Hepatocyte (in vitro differentiated cells): Measurements from ENCODE around the gene PRDX6. TPM values are rescaled to one million over a fixed set of nuclear protein-coding genes. Genes with fewer than 3 reads are reported as not detected.

Experiments
- DNase-seq: peaks from one replicate; pipeline ENCODE4 v3.0.0-alpha.2; 2016; ENCODE audit warnings: low spot score
- H2AFZ ChIP-seq: fragments of 200-600 bp; sonication (generic); 2 replicates; pipeline ENCODE4 v1.6.0; 2016; ENCODE audit warnings: antibody characterized with exemption, mild to moderate bottlenecking
- H3K27ac ChIP-seq: fragments of 200-600 bp; sonication (generic); 2 replicates; pipeline ENCODE4 v1.5.1; 2016; ENCODE audit warnings: mild to moderate bottlenecking
- H3K27me3 ChIP-seq: fragments of 200-600 bp; sonication (generic); 2 replicates; pipeline ENCODE4 v1.6.1; 2016
- H3K36me3 ChIP-seq: fragments of 200-600 bp; sonication (generic); replicated peaks from 2 replicates; pipeline ENCODE4 v1.5.1; 2016; ENCODE audit warnings: low read depth; ENCODE audit not compliant: insufficient read depth
- H3K4me1 ChIP-seq: fragments of 200-600 bp; sonication (generic); 2 replicates; pipeline ENCODE4 v1.5.1; 2016; ENCODE audit warnings: mild to moderate bottlenecking, moderate library complexity; ENCODE audit not compliant: insufficient read depth
- H3K4me2 ChIP-seq: fragments of 200-600 bp; sonication (generic); 2 replicates; pipeline ENCODE4 v1.6.0; 2016
- H3K4me3 ChIP-seq: fragments of 200-600 bp; sonication (generic); 2 replicates; pipeline ENCODE4 v1.5.1; 2016; ENCODE audit warnings: mild to moderate bottlenecking
- H3K79me2 ChIP-seq: fragments of 200-600 bp; sonication (generic); 2 replicates; pipeline ENCODE4 v1.6.0; 2017; ENCODE audit warnings: mild to moderate bottlenecking
- H3K9me2 ChIP-seq: fragments of 200-600 bp; sonication (generic); replicated peaks from 2 replicates; pipeline ENCODE4 v1.6.0; 2017; ENCODE audit warnings: mild to moderate bottlenecking; ENCODE audit not compliant: insufficient read depth
- H3K9me3 ChIP-seq: fragments of 200-600 bp; sonication (generic); 2 replicates; pipeline ENCODE4 v1.5.1; 2016; ENCODE audit warnings: low read depth, mild to moderate bottlenecking
- H4K20me1 ChIP-seq: fragments of 200-600 bp; sonication (generic); 2 replicates; pipeline ENCODE4 v1.6.0; 2016; ENCODE audit warnings: mild to moderate bottlenecking; ENCODE audit not compliant: insufficient read depth, poor library complexity, severe bottlenecking
- CTCF ChIP-seq: fragments of 200-600 bp; sonication (generic); IDR thresholded peaks from 2 replicates; pipeline ENCODE4 v1.5.1; 2016; ENCODE audit warnings: antibody characterized with exemption, mild to moderate bottlenecking; ENCODE audit not compliant: poor library complexity
- EZH2 ChIP-seq: fragments of 200-600 bp; sonication (generic); IDR thresholded peaks from 2 replicates; pipeline ENCODE4 v1.6.1; 2016; ENCODE audit warnings: antibody characterized with exemption, mild to moderate bottlenecking, borderline replicate concordance
- EZH2phosphoT487 ChIP-seq: fragments of 200-600 bp; sonication (generic); IDR thresholded peaks from one replicate; pipeline ENCODE4 v1.6.1; 2018; ENCODE audit warnings: antibody characterized with exemption, mild to moderate bottlenecking, low read depth, moderate library complexity; ENCODE audit not compliant: unreplicated experiment, severe bottlenecking
- WGBS: methylation state at CpG from one replicate; pipeline ENCODE4 v1.1.6; 2016; ENCODE audit warnings: low lambda C conversion rate; ENCODE audit errors: missing lambda C conversion rate; 5-methylcytosine and 5-hydroxymethylcytosine counted together
- polyA plus RNA-seq: library from polyadenylated mRNA; unstranded; fragments of >200 nt; fragmentation: Nextera tagmentation; extraction: Ambion mirVana; gene quantifications from 2 replicates; pipeline ENCODE4 v1.2.1, GENCODE V29; 2016
- total RNA-seq: library from RNA; depleted of rRNA; stranded (reverse); fragments of >200 nt; gene quantifications from 2 replicates; pipeline ENCODE4 v1.2.3, GENCODE V29; 2014

Gene PRDX6
- total and polyA plus RNA-seq, 2 experiments from 2014 or later, result 350 to 400 TPM

DNA sequence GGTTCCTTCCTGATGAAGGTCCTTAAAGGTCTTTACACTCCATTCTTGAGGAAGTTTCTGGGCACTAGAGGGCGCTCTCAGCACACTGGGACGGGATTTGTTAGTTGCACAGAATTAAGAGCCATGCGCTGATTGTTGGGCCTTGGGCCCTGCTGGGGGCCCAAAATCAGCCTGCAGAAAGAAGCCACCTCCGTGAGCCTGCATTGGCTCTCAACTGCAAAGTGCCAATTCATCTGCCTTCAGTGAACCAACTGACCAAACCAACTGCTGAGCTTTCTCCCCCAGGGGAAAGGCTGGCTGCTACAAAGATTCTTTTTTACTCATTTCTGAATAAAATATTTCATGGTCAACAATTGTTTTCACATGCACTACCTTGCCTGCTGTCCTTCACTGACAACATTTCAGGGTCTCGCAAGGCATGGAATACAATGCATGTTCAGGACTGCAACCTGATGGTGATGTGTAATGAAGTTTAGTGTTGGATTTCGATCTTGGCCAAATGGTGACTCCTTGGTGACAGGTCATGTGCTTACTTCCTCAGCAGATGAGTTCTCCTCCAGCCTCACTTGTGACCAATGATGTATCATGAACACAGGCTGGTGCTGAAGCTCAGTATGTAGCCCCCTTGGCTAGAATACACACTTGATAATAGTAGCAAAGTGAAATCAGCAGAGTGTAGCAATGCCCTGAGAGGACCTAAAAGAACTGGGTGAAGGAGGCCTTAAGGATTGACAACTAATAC lies 45.7 kb upstream of the PRDX6 start:
- TF ChIP-seq EZH2phosphoT487 (no peak), CTCF (peak; percentile 91), EZH2 (no peak)
- no peaks in the 10 kb centered on the region for H3K9me2 ChIP-seq
- no peak overlapping the region for H3K4me2 ChIP-seq
- H3K27ac ChIP-seq, result no peak overlapping the region
- WGBS, result 34% methylated on average over 6 of the region's 6 CpGs
- peaks cover 3% of the 10 kb centered on the region for H3K79me2 ChIP-seq
- no peaks in the 10 kb centered on the region for H3K36me3 ChIP-seq
- H3K4me1 ChIP-seq, result peaks cover 17% of the 10 kb centered on the region
- no peaks in the 10 kb centered on the region for H3K9me3 ChIP-seq
- H2AFZ ChIP-seq, result no peak overlapping the region
- H3K4me3 ChIP-seq, result no peak overlapping the region
- DNase-seq, result peak; percentile 93
- no peaks in the 10 kb centered on the region for H3K27me3 ChIP-seq
- no peaks in the 10 kb centered on the region for H4K20me1 ChIP-seq

DNA sequence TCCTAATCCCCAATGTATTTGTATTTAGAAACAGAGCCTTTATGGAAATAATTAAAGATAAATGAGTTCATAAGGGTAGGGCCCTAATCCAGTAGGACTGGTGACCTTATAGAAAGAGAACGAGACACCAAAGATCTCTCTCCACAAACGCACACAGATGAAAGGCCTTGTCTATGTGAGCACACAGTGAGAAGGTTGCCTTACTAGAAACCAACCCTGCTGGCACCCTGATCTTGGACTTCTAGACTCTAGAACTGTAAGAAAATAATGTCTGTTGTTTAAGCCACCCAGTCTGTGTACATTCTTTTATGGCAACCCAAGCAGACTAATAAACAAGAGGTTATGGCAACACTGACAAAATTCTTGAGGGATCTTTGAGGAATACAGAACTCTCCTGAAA lies 44.8 kb upstream of the PRDX6 start:
- peaks cover 17% of the 10 kb centered on the region for H3K4me1 ChIP-seq
- no peaks in the 10 kb centered on the region for H4K20me1 ChIP-seq
- H3K4me3 ChIP-seq, result no peak overlapping the region
- no peak overlapping the region for H3K4me2 ChIP-seq
- no peak overlapping the region for H2AFZ ChIP-seq
- H3K9me3 ChIP-seq, result no peaks in the 10 kb centered on the region
- TF ChIP-seq EZH2 (no peak), CTCF (no peak), EZH2phosphoT487 (no peak)
- H3K79me2 ChIP-seq, result peaks cover 3% of the 10 kb centered on the region
- 93% methylated on average over 2 of the region's 2 CpGs for WGBS
- no peaks in the 10 kb centered on the region for H3K36me3 ChIP-seq
- no peaks in the 10 kb centered on the region for H3K27me3 ChIP-seq
- H3K27ac ChIP-seq, result no peak overlapping the region
- DNase-seq, result no peak
- H3K9me2 ChIP-seq, result no peaks in the 10 kb centered on the region

DNA sequence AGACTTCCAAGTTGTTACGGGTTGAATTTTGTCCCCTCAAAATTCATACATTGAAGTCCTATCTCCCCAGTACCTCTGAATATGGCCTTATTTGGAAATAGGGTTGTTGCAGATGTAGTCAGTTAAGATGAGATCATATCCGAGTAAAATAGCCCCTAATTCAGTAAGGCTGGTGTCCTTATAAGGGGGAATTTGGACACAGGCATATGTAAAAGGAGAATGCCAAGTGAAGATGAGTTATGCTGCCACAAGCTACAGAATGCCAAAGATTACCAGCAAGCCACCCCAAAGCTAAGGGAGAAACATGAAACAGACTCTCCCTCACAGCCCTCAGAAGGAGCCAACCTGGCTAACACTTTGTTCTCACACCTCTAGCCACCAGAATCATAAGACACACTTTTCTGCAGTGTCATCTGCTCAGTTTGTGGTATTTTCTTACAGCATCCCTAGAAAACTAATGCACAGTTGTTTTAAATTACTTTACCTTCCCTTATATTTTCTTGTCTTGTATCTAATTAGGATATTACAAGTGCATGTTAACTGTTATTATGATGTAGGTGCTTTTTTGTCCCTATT lies 43.3 kb upstream of the PRDX6 start:
- Histone ChIP-seq H3K27ac (no peak overlapping the region), H4K20me1 (no peaks in the 10 kb centered on the region), H3K4me1 (peaks cover 17% of the 10 kb centered on the region), H3K79me2 (peaks cover 3% of the 10 kb centered on the region), H3K9me2 (no peaks in the 10 kb centered on the region), H2AFZ (no peak overlapping the region), H3K36me3 (no peaks in the 10 kb centered on the region), H3K4me2 (no peak overlapping the region), H3K27me3 (no peaks in the 10 kb centered on the region), H3K9me3 (no peaks in the 10 kb centered on the region), H3K4me3 (no peak overlapping the region)
- no peak for TF ChIP-seq EZH2
- no peak for TF ChIP-seq CTCF
- TF ChIP-seq EZH2phosphoT487, result no peak
- DNase-seq, result no peak
- WGBS, result 91% methylated on average over 2 of the region's 2 CpGs
